GM12878 (cell line): Measurements from ENCODE around the gene SHFL. TPM values are rescaled to one million over a fixed set of nuclear protein-coding genes. Genes with fewer than 3 reads are reported as not detected.

ENCODE experiments used
- EGR1 ChIP-seq, 2 experiments: IDR thresholded peaks; 1 replicate in 1 of 2; 2 replicates in 1 of 2; pipeline ENCODE4 v1.6.1; 2011 to 2012; ENCODE audit warnings: low read depth in 2 of 2, low read length in 2 of 2, borderline replicate concordance in 1 of 2, mild to moderate bottlenecking in 1 of 2, moderate library complexity in 1 of 2
- IKZF1 ChIP-seq: fragments of 450-650 bp; conservative IDR thresholded peaks from 2 replicates; pipeline ENCODE4 v1.6.1; 2017; ENCODE audit warnings: antibody characterized with exemption, mild to moderate bottlenecking
- NBN ChIP-seq: fragments of 450-650 bp; IDR thresholded peaks from 2 replicates; pipeline ENCODE4 v1.6.1; 2016
- NR2C1 ChIP-seq: fragments of 450-650 bp; IDR thresholded peaks from 2 replicates; pipeline ENCODE4 v1.6.1; 2017; ENCODE audit warnings: antibody characterized with exemption, mild to moderate bottlenecking, moderate library complexity
- POLR2A ChIP-seq: IDR thresholded peaks from 2 replicates; pipeline ENCODE4 v1.6.1; 2011; ENCODE audit warnings: low read depth, mild to moderate bottlenecking, low read length
- SKIL ChIP-seq: fragments of 450-650 bp; IDR thresholded peaks from 2 replicates; pipeline ENCODE4 v1.6.1; 2017; ENCODE audit warnings: mild to moderate bottlenecking, low read depth, inconsistent platforms; ENCODE audit not compliant: poor library complexity, severe bottlenecking
- YY1 ChIP-seq: IDR thresholded peaks from 2 replicates; pipeline ENCODE4 v1.6.1; 2011; ENCODE audit warnings: low read depth, mild to moderate bottlenecking, low read length
- ZNF687 ChIP-seq: fragments of 450-650 bp; IDR thresholded peaks from 2 replicates; pipeline ENCODE4 v1.6.1; 2017; ENCODE audit warnings: mild to moderate bottlenecking, moderate library complexity
- polyA plus RNA-seq, 11 experiments: library from polyadenylated mRNA; depleted of rRNA in 4 of 11; unstranded in 6 of 11; stranded (reverse) in 5 of 11; fragments of >200 nt; fragmentation: Nextera tagmentation in 4 of 11; fragmentation: Illumina TruSeq in 1 of 11; extraction: Ambion mirVana in 4 of 11; extraction: Trizol in 1 of 11; gene quantifications; 1 replicate in 1 of 11; 2 replicates in 10 of 11; pipeline versions ENCODE4 v1.2.1 to v1.2.3, GENCODE V29; 2011 to 2016; ENCODE audit warnings: inconsistent platforms in 2 of 11, missing spikeins in 2 of 11, low read depth in 1 of 11
- total RNA-seq, 4 experiments: library from RNA; depleted of rRNA in 3 of 4; stranded (reverse); fragments of >200 nt in 3 of 4; fragmentation: Illumina TruSeq in 1 of 4; extraction: Trizol in 1 of 4; gene quantifications; 2 replicates each; pipeline versions ENCODE4 v1.2.1 to v1.2.3, GENCODE V29; 2013 to 2021

The SHFL gene
- total and polyA plus RNA-seq, 10 of the 15 experiments (the other 5 are each of a cell fraction or from before 2014, with no cell fraction given) = 8.0 to 83.8 (median 40.7) TPM

- TF ChIP-seq ZNF687 (0 out of 2 replicates have a peak, but pooled peaks have one; percentile 21), SKIL (no peak), YY1 (peak; percentile 8; the same call in 1 of the 2 replicates), NR2C1 (peak; percentile 95), NBN (0 out of 2 replicates have a peak, but pooled peaks have one; percentile 39), EGR1 (IDR thresholded peaks at IDR 0.05; ENCODE audit: borderline replicate concordance in 1 of 2, low read depth in 2 of 2, low read length in 2 of 2) (peak in 1 of 2 experiments; percentile 43; a peak in 1 of 3 replicates), POLR2A (peak; percentile 33; the same call in 1 of the 2 replicates), IKZF1 (peak; percentile 53)
- TF ChIP-seq, all 136 proteins: peak for 13
Measured at GRCh38 chr19:10086591-10087192, 575 bp downstream of the SHFL start (continued).
